Measurements from ENCODE around the gene CSRNP3.

Gene CSRNP3

GRCh38 chr2:165700531-165700930 is 231.0 kb downstream of the CSRNP3 start:
- no peak for DNase-seq (ENCODE audit: low spot score)
- TF ChIP-seq CTCF (IDR thresholded peaks at IDR 0.05; ENCODE audit: borderline replicate concordance, control extremely low read depth, extremely low read depth, insufficient read depth, missing control alignments), result no peak
- in situ Hi-C loops (cut with MboI; ENCODE audit: low sequenced_read_pairs, unreplicated experiment), result no loop called here

DNA sequence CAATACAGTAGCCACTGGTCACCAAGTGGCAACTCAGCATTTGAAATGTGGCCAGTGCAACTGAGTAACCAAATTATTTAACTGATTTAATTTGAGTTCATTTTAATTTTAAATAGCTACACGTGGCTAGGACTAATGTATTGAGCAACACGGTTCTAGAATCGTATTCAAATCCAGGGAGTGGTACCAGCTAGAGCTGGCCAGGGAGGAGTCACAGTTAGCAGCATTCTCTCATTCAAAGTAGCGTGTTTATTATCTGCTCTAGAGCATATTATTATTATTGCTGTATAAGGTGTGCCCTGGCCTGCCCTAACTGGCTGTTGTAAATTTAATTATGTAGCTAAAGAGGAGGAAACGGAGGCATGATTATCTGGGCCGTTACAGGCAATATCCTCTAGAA is 231.6 kb downstream of the CSRNP3 start:
- in situ Hi-C loops (cut with MboI; ENCODE audit: low sequenced_read_pairs, unreplicated experiment), result no loop called here
- DNase-seq (ENCODE audit: low spot score), result no peak
- no peak for TF ChIP-seq CTCF (IDR thresholded peaks at IDR 0.05; ENCODE audit: borderline replicate concordance, control extremely low read depth, extremely low read depth, insufficient read depth, missing control alignments)

DNA sequence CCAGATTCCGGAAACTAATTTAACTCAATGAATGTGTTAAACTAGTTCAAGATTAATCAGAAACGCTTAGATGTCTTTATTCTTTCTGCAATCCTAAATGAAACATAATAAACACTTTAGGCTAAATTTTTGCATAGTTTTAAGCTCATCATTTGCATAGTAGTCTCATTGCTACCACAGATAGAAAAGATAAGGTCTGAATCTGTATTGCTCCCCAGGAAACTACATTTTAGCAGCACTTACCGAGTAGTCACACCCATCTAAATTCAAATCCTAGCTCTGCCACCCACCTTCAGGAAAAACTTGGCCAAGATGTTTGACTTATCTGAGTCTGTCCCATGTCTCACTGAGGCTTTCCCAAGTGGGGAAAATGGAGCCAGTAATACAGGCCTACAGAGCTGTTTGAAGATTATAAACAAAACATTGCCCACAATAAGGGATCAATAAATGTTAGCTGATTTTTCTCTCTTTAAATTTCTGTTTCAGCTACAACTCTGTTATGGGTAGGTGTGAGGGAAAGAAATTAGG is 237.5 kb downstream of the CSRNP3 start:
- in situ Hi-C loops (cut with MboI; ENCODE audit: low sequenced_read_pairs, unreplicated experiment), result no loop called here
- DNase-seq (ENCODE audit: low spot score), result no peak
- TF ChIP-seq CTCF (IDR thresholded peaks at IDR 0.05; ENCODE audit: borderline replicate concordance, control extremely low read depth, extremely low read depth, insufficient read depth, missing control alignments), result no peak

DNA sequence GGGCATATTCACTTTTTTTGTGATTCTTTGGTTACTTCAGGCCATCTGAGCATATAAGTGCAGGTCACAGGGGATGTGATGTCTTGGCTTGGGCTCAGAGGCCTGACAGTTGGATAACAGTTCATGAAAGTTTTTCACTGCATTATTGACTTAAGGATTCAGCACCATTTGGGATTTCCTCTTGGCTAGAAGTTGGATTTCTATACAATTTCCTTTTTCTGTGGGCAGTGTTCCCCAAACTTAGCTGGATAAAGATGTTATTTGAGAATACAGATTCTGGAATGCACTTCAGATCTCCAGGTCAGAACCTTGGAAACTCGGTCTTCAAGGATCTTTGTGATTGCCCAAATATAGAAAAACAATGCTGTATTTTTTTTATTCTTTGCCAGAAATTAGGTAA is 246.6 kb downstream of the CSRNP3 start:
- in situ Hi-C loops (cut with MboI; ENCODE audit: low sequenced_read_pairs, unreplicated experiment), result no loop called here
- TF ChIP-seq CTCF (IDR thresholded peaks at IDR 0.05; ENCODE audit: borderline replicate concordance, control extremely low read depth, extremely low read depth, insufficient read depth, missing control alignments), result no peak
- DNase-seq (ENCODE audit: low spot score), result no peak

DNA sequence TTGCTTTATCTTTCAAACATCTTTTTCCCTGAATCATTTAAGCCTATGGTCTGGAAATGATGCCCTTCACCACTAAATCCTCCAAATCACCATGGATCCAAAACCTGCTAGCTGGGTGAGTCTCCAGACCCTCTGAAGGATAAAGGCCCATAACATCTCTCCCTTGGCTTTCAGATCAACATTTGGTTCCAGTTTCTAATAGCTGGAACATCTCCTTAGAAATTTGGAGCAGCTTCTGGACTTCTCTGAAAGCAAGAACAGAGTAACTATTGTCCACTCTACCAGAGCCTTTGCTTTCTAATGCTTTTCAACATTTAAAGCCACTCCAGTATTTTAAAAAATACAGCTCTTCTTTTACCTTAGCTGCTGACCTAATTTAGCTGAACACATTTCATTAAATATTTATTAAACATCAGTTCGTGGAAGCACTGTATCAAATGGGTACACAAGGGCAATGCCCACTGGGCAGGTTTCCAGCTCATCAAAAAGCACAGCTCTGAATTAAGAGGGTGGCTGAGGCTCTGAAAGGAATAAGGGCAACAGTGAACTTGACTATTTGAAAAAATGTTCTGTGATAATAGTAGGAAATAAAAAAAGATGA is 249.2 kb downstream of the CSRNP3 start:
- TF ChIP-seq CTCF (IDR thresholded peaks at IDR 0.05; ENCODE audit: borderline replicate concordance, control extremely low read depth, extremely low read depth, insufficient read depth, missing control alignments), result no peak
- in situ Hi-C loops (cut with MboI; ENCODE audit: low sequenced_read_pairs, unreplicated experiment), result no loop called here
- no peak for DNase-seq (ENCODE audit: low spot score)

- TF ChIP-seq CTCF (IDR thresholded peaks at IDR 0.05; ENCODE audit: borderline replicate concordance, control extremely low read depth, extremely low read depth, insufficient read depth, missing control alignments), result no peak
- in situ Hi-C loops (cut with MboI; ENCODE audit: low sequenced_read_pairs, unreplicated experiment), result no loop called here
- no peak for DNase-seq (ENCODE audit: low spot score)
Measured at GRCh38 chr2:165720511-165720910, 251.0 kb downstream of the CSRNP3 start.
